GM12892 (cell line): ENCODE data around the gene RIN3.

Source experiments
- DNase-seq: peaks from one replicate; pipeline ENCODE4 v3.0.0; 2011; ENCODE audit not compliant: insufficient read length
- FAIRE-seq: peaks from 2 replicates; lab custom pipeline; 2011; peaks lifted over from hg19 to GRCh38; lab: Jason Lieb, UNC
- POLR2A ChIP-seq: IDR thresholded peaks from 2 replicates; pipeline ENCODE4 v1.6.1; 2011; ENCODE audit warnings: low read depth, low read length, control low read depth
- POLR2AphosphoS5 ChIP-seq: IDR thresholded peaks from 2 replicates; pipeline ENCODE4 v1.6.1; 2011; ENCODE audit warnings: low read depth, low read length, control low read depth
- TAF1 ChIP-seq: IDR thresholded peaks from 2 replicates; pipeline ENCODE4 v1.6.1; 2011; ENCODE audit warnings: low read depth, mild to moderate bottlenecking, control low read depth, low read length, borderline replicate concordance

Gene RIN3

GRCh38 chr14:92692822-92693226 lies 179.2 kb downstream of the RIN3 start:
- DNase-seq (no peak), FAIRE-seq (no peak)
- TF ChIP-seq TAF1, result no peak
- no peak for TF ChIP-seq POLR2AphosphoS5
- no peak for TF ChIP-seq POLR2A

- no peak for DNase-seq
- TF ChIP-seq POLR2AphosphoS5, result no peak
- TF ChIP-seq POLR2A, result no peak
- no peak for TF ChIP-seq TAF1
- FAIRE-seq, result no peak
These were observed 180.6 kb downstream of the RIN3 start for GRCh38 chr14:92693998-92694795.

- no peak for FAIRE-seq
- DNase-seq, result no peak
- no peak for TF ChIP-seq POLR2A
- TF ChIP-seq TAF1, result no peak
- no peak for TF ChIP-seq POLR2AphosphoS5
These were observed 181.2 kb downstream of the RIN3 start for GRCh38 chr14:92694807-92695206.

- TF ChIP-seq POLR2A (no peak), TAF1 (no peak), POLR2AphosphoS5 (no peak)
- FAIRE-seq (no peak), DNase-seq (no peak)
These were observed 182.0 kb downstream of the RIN3 start for GRCh38 chr14:92695562-92695961.

GRCh38 chr14:92696366-92696765 lies 182.8 kb downstream of the RIN3 start:
- FAIRE-seq (no peak), DNase-seq (no peak)
- TF ChIP-seq TAF1 (no peak), POLR2A (no peak), POLR2AphosphoS5 (no peak)

GRCh38 chr14:92698393-92698792 lies 184.8 kb downstream of the RIN3 start:
- TF ChIP-seq POLR2A, result no peak
- no peak for TF ChIP-seq TAF1
- TF ChIP-seq POLR2AphosphoS5, result no peak
- FAIRE-seq, result no peak
- DNase-seq, result no peak

- DNase-seq (no peak), FAIRE-seq (no peak)
- TF ChIP-seq POLR2A (no peak), POLR2AphosphoS5 (no peak), TAF1 (no peak)
These were observed 188.2 kb downstream of the RIN3 start for GRCh38 chr14:92701826-92702225.

- TF ChIP-seq POLR2A (no peak), POLR2AphosphoS5 (no peak), TAF1 (no peak)
- FAIRE-seq (no peak), DNase-seq (no peak)
These were observed 188.9 kb downstream of the RIN3 start for GRCh38 chr14:92702441-92702918.

- TF ChIP-seq POLR2A, result no peak
- no peak for TF ChIP-seq TAF1
- no peak for TF ChIP-seq POLR2AphosphoS5
- FAIRE-seq, result no peak
- DNase-seq, result no peak
These were observed 189.9 kb downstream of the RIN3 start for GRCh38 chr14:92703516-92703915.

GRCh38 chr14:92704036-92704804 lies 190.6 kb downstream of the RIN3 start:
- DNase-seq (no peak), FAIRE-seq (peak; percentile 88)
- TF ChIP-seq POLR2A (no peak), TAF1 (no peak), POLR2AphosphoS5 (no peak)

GRCh38 chr14:92704821-92705220 lies 191.2 kb downstream of the RIN3 start:
- DNase-seq (no peak), FAIRE-seq (no peak)
- TF ChIP-seq TAF1, result no peak
- no peak for TF ChIP-seq POLR2A
- no peak for TF ChIP-seq POLR2AphosphoS5

- TF ChIP-seq POLR2AphosphoS5 (no peak), TAF1 (no peak), POLR2A (no peak)
- FAIRE-seq (no peak), DNase-seq (no peak)
These were observed 192.8 kb downstream of the RIN3 start for GRCh38 chr14:92706386-92706785.
